G401.6 (cell line): Measurements from ENCODE around the gene TNS1.

Experiments
- FAIRE-seq: peaks from 2 replicates; lab custom pipeline; 2012; peaks lifted over from hg19 to GRCh38; lab: Jason Lieb, UNC

The TNS1 gene

GRCh38 chr2:217929272-217929671 lies 73.5 kb downstream of the TNS1 start:
- no peak for FAIRE-seq

GRCh38 chr2:217928324-217929181 lies 74.2 kb downstream of the TNS1 start:
- no peak for FAIRE-seq

- FAIRE-seq: no peak
Measured at GRCh38 chr2:217927601-217928323, 75.0 kb downstream of the TNS1 start.

DNA sequence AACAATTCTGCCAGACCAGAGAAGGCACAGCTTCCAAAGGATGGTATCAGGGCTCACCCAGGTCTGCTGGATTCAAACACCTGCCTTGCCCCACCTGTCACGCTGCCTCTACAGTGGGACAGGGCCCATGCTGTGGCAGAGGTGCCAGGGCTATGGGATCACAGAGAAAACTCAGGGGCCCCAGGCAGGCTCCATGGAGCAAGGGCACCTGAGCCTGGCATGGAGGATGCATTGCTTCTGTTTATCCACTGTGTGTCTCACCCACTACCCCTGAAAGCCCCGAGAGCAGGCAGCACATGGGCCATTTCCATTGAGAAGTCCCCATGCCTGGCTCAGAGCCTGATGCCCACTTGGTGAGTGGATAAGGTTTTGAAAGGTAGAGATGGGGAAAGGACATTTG lies 76.0 kb downstream of the TNS1 start:
- no peak for FAIRE-seq

- FAIRE-seq: no peak
Measured at GRCh38 chr2:217924346-217924901, 78.4 kb downstream of the TNS1 start.

GRCh38 chr2:217923007-217923686 lies 79.6 kb downstream of the TNS1 start:
- FAIRE-seq: no peak

GRCh38 chr2:217922101-217923006 lies 80.4 kb downstream of the TNS1 start:
- FAIRE-seq: no peak

GRCh38 chr2:217920879-217921603 lies 81.8 kb downstream of the TNS1 start:
- FAIRE-seq: no peak

- FAIRE-seq: no peak
Measured at GRCh38 chr2:217919781-217920351, 82.9 kb downstream of the TNS1 start.

- no peak for FAIRE-seq
Measured at GRCh38 chr2:217919204-217919603, 83.6 kb downstream of the TNS1 start.

DNA sequence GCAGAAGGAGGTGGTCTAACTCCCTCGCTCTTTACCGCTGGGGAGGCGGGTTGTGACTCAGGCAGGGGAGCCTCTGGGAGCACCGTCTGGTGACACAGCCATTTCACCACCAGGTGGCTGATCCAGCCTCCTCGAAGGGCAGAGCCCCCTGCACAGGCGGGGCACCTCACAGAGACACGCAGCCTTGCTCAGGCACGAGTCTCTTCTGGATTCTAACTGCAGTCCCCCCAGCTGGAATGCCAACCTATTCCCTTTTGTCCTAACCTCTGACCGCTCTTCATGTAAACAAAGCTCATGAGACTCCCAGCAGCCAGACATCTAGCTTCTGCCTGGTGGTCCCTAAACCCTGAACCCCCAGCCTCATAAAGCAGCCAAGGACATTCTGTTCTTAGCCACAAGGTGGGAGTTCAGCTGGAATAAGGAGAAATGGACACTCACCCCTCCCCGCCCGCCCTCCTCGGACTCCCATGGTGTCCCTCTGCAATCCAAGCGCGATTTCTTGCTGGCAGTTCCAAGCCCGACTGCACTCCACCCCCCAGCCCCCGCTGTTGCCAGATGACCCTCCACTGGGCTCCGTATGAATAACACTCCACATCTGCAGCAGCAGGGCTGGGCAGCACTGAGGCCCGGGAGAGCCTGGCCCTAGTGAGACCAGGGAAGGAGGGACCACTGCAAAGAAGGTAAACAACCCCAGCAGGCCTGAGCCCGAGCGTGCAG lies 84.3 kb downstream of the TNS1 start:
- no peak for FAIRE-seq

GRCh38 chr2:217916504-217917254 lies 86.1 kb downstream of the TNS1 start:
- no peak for FAIRE-seq

- no peak for FAIRE-seq
Measured at GRCh38 chr2:217915706-217916105, 87.1 kb downstream of the TNS1 start.

DNA sequence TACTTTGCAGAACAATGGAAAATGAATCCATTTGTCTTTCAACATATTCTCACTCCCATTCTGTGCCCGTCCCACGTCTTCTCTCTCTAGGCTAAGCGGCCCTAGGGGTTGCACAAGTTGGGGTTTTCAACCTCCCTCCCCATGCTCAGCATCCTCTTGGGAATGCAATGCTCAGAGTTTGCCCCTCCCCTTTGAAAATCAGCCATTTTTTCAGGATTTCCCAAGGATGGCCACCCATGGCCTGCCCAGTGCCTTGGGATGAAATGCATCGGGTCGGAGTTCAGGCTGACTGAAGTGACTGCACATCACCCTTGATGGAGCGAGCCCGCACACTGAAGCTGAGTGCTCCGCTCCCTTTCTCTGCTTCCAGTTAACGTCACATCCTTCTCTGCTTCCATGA lies 87.9 kb downstream of the TNS1 start:
- FAIRE-seq: no peak

DNA sequence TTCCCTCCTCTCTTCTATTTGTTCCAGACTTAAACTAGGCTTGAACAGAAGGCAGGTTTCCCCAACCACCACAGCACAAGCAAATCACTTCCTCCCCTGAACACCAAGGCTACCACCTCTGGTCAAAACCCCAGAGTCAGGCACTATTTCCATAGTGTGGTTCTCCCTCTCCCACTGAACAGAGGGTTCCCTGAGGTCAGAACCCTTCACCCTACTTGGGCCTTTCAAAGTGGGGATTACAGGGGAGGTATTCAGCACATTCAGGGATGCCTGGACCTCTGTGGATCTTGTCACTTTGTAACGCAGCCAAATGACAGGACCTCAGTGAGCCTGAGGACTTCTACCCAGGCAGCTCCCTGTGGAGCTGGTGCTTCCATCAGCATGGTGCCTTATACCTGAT lies 88.7 kb downstream of the TNS1 start:
- no peak for FAIRE-seq

GRCh38 chr2:217913436-217913835 lies 89.4 kb downstream of the TNS1 start:
- FAIRE-seq: no peak

DNA sequence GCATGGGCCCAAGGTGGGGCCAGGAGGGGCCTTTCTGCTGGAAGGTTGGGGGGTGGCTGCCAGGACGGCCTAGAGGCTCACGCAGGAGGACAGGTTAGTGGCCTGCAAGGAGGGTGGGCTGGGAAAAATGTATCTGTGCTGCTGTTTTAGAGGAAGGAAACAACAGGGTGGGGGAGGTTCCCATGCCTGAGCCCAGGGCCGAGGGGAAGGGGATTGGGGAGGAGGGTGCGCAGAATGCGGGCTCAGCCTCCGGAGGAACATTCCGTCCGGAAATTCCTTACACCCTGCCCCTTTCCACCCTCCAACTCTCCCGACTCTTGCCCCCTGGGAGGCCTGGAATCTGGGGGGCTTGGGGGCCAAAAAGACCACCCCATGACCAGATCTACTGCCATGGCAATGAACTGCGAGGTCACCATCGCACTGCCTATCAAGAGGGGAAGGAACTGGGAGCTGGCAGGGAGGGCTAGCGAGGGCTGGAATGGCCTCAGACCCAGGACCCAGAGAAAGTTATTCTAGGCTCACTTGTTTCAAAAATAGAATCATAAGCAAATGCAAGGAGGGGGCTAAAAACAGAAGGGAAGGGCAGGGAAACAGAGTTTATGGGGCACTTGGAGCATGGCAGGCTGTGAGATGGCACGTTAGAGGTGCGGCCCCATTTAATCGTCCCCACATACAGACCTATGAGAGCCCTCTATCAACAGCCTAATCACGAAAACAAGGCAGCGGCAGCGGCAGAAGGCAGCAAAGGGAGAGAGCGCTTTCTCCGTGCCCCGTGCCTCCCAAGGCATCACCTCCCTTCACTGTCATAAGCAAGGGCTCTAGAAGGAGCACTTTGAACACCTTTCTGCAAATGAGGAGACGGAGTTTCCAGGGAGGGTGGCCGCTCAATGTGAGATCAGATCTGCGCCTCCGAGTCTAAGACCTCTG lies 90.4 kb downstream of the TNS1 start:
- no peak for FAIRE-seq
